ENCODE data around the gene CATSPERB. TPM values are rescaled to one million over a fixed set of nuclear protein-coding genes. Genes with fewer than 3 reads are reported as not detected.

Gene CATSPERB
- total RNA-seq, 5 donors from 2014 or later (not counting 1 experiment from before 2014, with no cell fraction given) = 2.5 to 6.2 (median 4.0) TPM

GRCh38 chr14:91577632-91578233 lies 154.2 kb downstream of the CATSPERB start:
- Mint-ChIP-seq H3K27ac (no peak overlapping the region), H3K9me3 (no peaks in the 10 kb centered on the region), H3K36me3 (no peaks in the 10 kb centered on the region), H3K4me3 (no peak overlapping the region), H3K4me1 (peaks cover 5 to 17% (median 15%) of the 10 kb centered on the region in 3 donors), H3K27me3 (peaks cover 5 to 11% of the 10 kb centered on the region in 2 donors)
- peaks cover 0 to 11% of the 10 kb centered on the region in 2 experiments for H3K27me3 ChIP-seq (replicated peaks in 1 of 2; ENCODE audit: control insufficient read depth in 2 of 2, extremely low read depth in 1 of 2, insufficient read depth in 2 of 2, low read length in 1 of 2)
- H3K9me3 ChIP-seq = no peaks in the 10 kb centered on the region
- 86% methylated on average over 26 of the region's 30 CpGs for WGBS (ENCODE audit: insufficient coverage)
- H3K27ac ChIP-seq (ENCODE audit: low read length) = no peak overlapping the region
- DNase-seq (no peak), ATAC-seq (replicated peaks in 1 of 4) (no peak)
- no peaks in the 10 kb centered on the region for H3K36me3 ChIP-seq (ENCODE audit: control insufficient read depth in 2 of 2, extremely low read depth in 1 of 2, insufficient read depth in 1 of 2, low read length in 1 of 2)
- CTCF ChIA-PET = no interaction called here
- no peak overlapping the region for H3K4me3 ChIP-seq (ENCODE audit: control insufficient read depth in 1 of 2, extremely low read depth in 1 of 2, low read length in 1 of 2)
- POLR2A ChIA-PET = no interaction called here
- peaks cover 3 to 12% of the 10 kb centered on the region in 2 experiments for H3K4me1 ChIP-seq (ENCODE audit: control insufficient read depth in 1 of 2, extremely low read depth in 1 of 2, insufficient read depth in 2 of 2, low read length in 2 of 2)

- H3K27ac ChIP-seq (ENCODE audit: low read length) = no peak overlapping the region
- peaks cover 3 to 12% of the 10 kb centered on the region in 2 experiments for H3K4me1 ChIP-seq (ENCODE audit: control insufficient read depth in 1 of 2, extremely low read depth in 1 of 2, insufficient read depth in 2 of 2, low read length in 2 of 2)
- 70% methylated on average over 7 of the region's 13 CpGs for WGBS (ENCODE audit: insufficient coverage)
- peaks cover 5 to 17% (median 15%) of the 10 kb centered on the region in 3 donors for H3K4me1 Mint-ChIP-seq
- DNase-seq = no peak
- H3K4me3 Mint-ChIP-seq = peak overlapping the region in 1 of 3 donors; percentile 80
- no peaks in the 10 kb centered on the region for H3K36me3 Mint-ChIP-seq
- POLR2A ChIA-PET = no interaction called here
- H3K4me3 ChIP-seq (ENCODE audit: control insufficient read depth in 1 of 2, extremely low read depth in 1 of 2, low read length in 1 of 2) = no peak overlapping the region
- H3K27ac Mint-ChIP-seq = no peak overlapping the region
- no peaks in the 10 kb centered on the region for H3K36me3 ChIP-seq (ENCODE audit: control insufficient read depth in 2 of 2, extremely low read depth in 1 of 2, insufficient read depth in 1 of 2, low read length in 1 of 2)
- peaks cover 3 to 18% of the 10 kb centered on the region in 2 donors for H3K27me3 Mint-ChIP-seq
- CTCF ChIA-PET = no interaction called here
- peaks cover 0 to 16% of the 10 kb centered on the region in 2 experiments for H3K27me3 ChIP-seq (replicated peaks in 1 of 2; ENCODE audit: control insufficient read depth in 2 of 2, extremely low read depth in 1 of 2, insufficient read depth in 2 of 2, low read length in 1 of 2)
- no peaks in the 10 kb centered on the region for H3K9me3 ChIP-seq
- ATAC-seq (replicated peaks in 1 of 4) = no peak
- no peaks in the 10 kb centered on the region for H3K9me3 Mint-ChIP-seq
Measured at GRCh38 chr14:91575469-91576208, 156.2 kb downstream of the CATSPERB start.

GRCh38 chr14:91573894-91574837 lies 157.7 kb downstream of the CATSPERB start:
- H3K27ac ChIP-seq (ENCODE audit: low read length) = no peak overlapping the region
- Mint-ChIP-seq H3K4me1 (peaks cover 5 to 17% (median 15%) of the 10 kb centered on the region in 3 donors), H3K27me3 (peaks cover 9 to 20% of the 10 kb centered on the region in 2 donors), H3K36me3 (no peaks in the 10 kb centered on the region), H3K27ac (no peak overlapping the region), H3K9me3 (no peaks in the 10 kb centered on the region), H3K4me3 (peak overlapping the region; percentile 70 to 80 (median 72))
- CTCF ChIA-PET = interaction anchor here in 1 of 2 donors (0.6 kb wide), 1 partner anchor 25 kb away, joined by 6 read pairs; no protein-coding TSS in a partner anchor
- peaks cover 3 to 12% of the 10 kb centered on the region in 2 experiments for H3K4me1 ChIP-seq (ENCODE audit: control insufficient read depth in 1 of 2, extremely low read depth in 1 of 2, insufficient read depth in 2 of 2, low read length in 2 of 2)
- peaks cover 0 to 18% of the 10 kb centered on the region in 2 experiments for H3K27me3 ChIP-seq (replicated peaks in 1 of 2; ENCODE audit: control insufficient read depth in 2 of 2, extremely low read depth in 1 of 2, insufficient read depth in 2 of 2, low read length in 1 of 2)
- H3K4me3 ChIP-seq (ENCODE audit: control insufficient read depth in 1 of 2, extremely low read depth in 1 of 2, low read length in 1 of 2) = peak overlapping the region; percentile 40 to 45
- 2% methylated on average over 59 of the region's 59 CpGs for WGBS (ENCODE audit: insufficient coverage)
- no peaks in the 10 kb centered on the region for H3K36me3 ChIP-seq (ENCODE audit: control insufficient read depth in 2 of 2, extremely low read depth in 1 of 2, insufficient read depth in 1 of 2, low read length in 1 of 2)
- DNase-seq = peak; percentile 26 to 80 (median 60)
- POLR2A ChIA-PET = interaction anchor here in 1 of 2 donors (0.5 kb wide), 1 partner anchor 49 kb away, joined by 3 read pairs; no protein-coding TSS in a partner anchor
- no peaks in the 10 kb centered on the region for H3K9me3 ChIP-seq
- peak; percentile 92 to 97 (median 94) for ATAC-seq (replicated peaks in 1 of 4)

GRCh38 chr14:91573528-91573893 lies 158.4 kb downstream of the CATSPERB start:
- Mint-ChIP-seq H3K4me3 (peak overlapping the region; percentile 70 to 80 (median 72)), H3K4me1 (peaks cover 5 to 17% (median 15%) of the 10 kb centered on the region in 3 donors), H3K27ac (no peak overlapping the region), H3K36me3 (no peaks in the 10 kb centered on the region), H3K9me3 (no peaks in the 10 kb centered on the region), H3K27me3 (peaks cover 9 to 20% of the 10 kb centered on the region in 2 donors)
- POLR2A ChIA-PET = interaction anchor here in 1 of 2 donors (0.5 kb wide), 1 partner anchor 48 kb away, joined by 3 read pairs; no protein-coding TSS in a partner anchor
- Histone ChIP-seq H3K4me3 (ENCODE audit: control insufficient read depth in 1 of 2, extremely low read depth in 1 of 2, low read length in 1 of 2) (peak overlapping the region; percentile 40 to 45), H3K27ac (ENCODE audit: low read length) (no peak overlapping the region), H3K4me1 (ENCODE audit: control insufficient read depth in 1 of 2, extremely low read depth in 1 of 2, insufficient read depth in 2 of 2, low read length in 2 of 2) (peaks cover 3 to 12% of the 10 kb centered on the region in 2 experiments), H3K27me3 (replicated peaks in 1 of 2; ENCODE audit: control insufficient read depth in 2 of 2, extremely low read depth in 1 of 2, insufficient read depth in 2 of 2, low read length in 1 of 2) (peaks cover 0 to 21% of the 10 kb centered on the region in 2 experiments), H3K36me3 (ENCODE audit: control insufficient read depth in 2 of 2, extremely low read depth in 1 of 2, insufficient read depth in 1 of 2, low read length in 1 of 2) (no peaks in the 10 kb centered on the region), H3K9me3 (no peaks in the 10 kb centered on the region)
- ATAC-seq (replicated peaks in 1 of 4) = no peak
- CTCF ChIA-PET = no interaction called here
- no peak for DNase-seq

GRCh38 chr14:91570021-91570420 lies 161.9 kb downstream of the CATSPERB start:
- Mint-ChIP-seq H3K27ac (no peak overlapping the region), H3K36me3 (no peaks in the 10 kb centered on the region), H3K4me3 (no peak overlapping the region), H3K9me3 (no peaks in the 10 kb centered on the region), H3K4me1 (peaks cover 5 to 17% (median 14%) of the 10 kb centered on the region in 3 donors), H3K27me3 (peaks cover 9 to 20% of the 10 kb centered on the region in 2 donors)
- no peaks in the 10 kb centered on the region for H3K36me3 ChIP-seq (ENCODE audit: control insufficient read depth in 2 of 2, extremely low read depth in 1 of 2, insufficient read depth in 1 of 2, low read length in 1 of 2)
- no CpG with 5 or more reads among the region's 1 CpG for WGBS (ENCODE audit: insufficient coverage)
- no peak overlapping the region for H3K4me3 ChIP-seq (ENCODE audit: control insufficient read depth in 1 of 2, extremely low read depth in 1 of 2, low read length in 1 of 2)
- peaks cover 0 to 30% of the 10 kb centered on the region in 2 experiments for H3K27me3 ChIP-seq (replicated peaks in 1 of 2; ENCODE audit: control insufficient read depth in 2 of 2, extremely low read depth in 1 of 2, insufficient read depth in 2 of 2, low read length in 1 of 2)
- peaks cover 3 to 12% of the 10 kb centered on the region in 2 experiments for H3K4me1 ChIP-seq (ENCODE audit: control insufficient read depth in 1 of 2, extremely low read depth in 1 of 2, insufficient read depth in 2 of 2, low read length in 2 of 2)
- CTCF ChIA-PET = no interaction called here
- POLR2A ChIA-PET = no interaction called here
- ATAC-seq (replicated peaks in 1 of 4) (no peak), DNase-seq (no peak)
- H3K9me3 ChIP-seq = no peaks in the 10 kb centered on the region
- H3K27ac ChIP-seq (ENCODE audit: low read length) = no peak overlapping the region

GRCh38 chr14:91569301-91569700 lies 162.6 kb downstream of the CATSPERB start:
- Mint-ChIP-seq H3K27ac (no peak overlapping the region), H3K4me1 (peaks cover under 1 to 11% (median 7%) of the 10 kb centered on the region in 3 donors), H3K9me3 (no peaks in the 10 kb centered on the region), H3K4me3 (no peak overlapping the region), H3K36me3 (no peaks in the 10 kb centered on the region), H3K27me3 (peaks cover 9 to 18% of the 10 kb centered on the region in 2 donors)
- H3K27ac ChIP-seq (ENCODE audit: low read length) = no peak overlapping the region
- DNase-seq (no peak), ATAC-seq (replicated peaks in 1 of 4) (no peak)
- peaks cover 3 to 8% of the 10 kb centered on the region in 2 experiments for H3K4me1 ChIP-seq (ENCODE audit: control insufficient read depth in 1 of 2, extremely low read depth in 1 of 2, insufficient read depth in 2 of 2, low read length in 2 of 2)
- H3K36me3 ChIP-seq (ENCODE audit: control insufficient read depth in 2 of 2, extremely low read depth in 1 of 2, insufficient read depth in 1 of 2, low read length in 1 of 2) = no peaks in the 10 kb centered on the region
- no peak overlapping the region for H3K4me3 ChIP-seq (ENCODE audit: control insufficient read depth in 1 of 2, extremely low read depth in 1 of 2, low read length in 1 of 2)
- H3K27me3 ChIP-seq (replicated peaks in 1 of 2; ENCODE audit: control insufficient read depth in 2 of 2, extremely low read depth in 1 of 2, insufficient read depth in 2 of 2, low read length in 1 of 2) = peaks cover 0 to 26% of the 10 kb centered on the region in 2 experiments
- CTCF ChIA-PET = no interaction called here
- no peaks in the 10 kb centered on the region for H3K9me3 ChIP-seq
- POLR2A ChIA-PET = no interaction called here

All from T-cell (primary cell).